ENCODE data around the gene NID1.

DNA sequence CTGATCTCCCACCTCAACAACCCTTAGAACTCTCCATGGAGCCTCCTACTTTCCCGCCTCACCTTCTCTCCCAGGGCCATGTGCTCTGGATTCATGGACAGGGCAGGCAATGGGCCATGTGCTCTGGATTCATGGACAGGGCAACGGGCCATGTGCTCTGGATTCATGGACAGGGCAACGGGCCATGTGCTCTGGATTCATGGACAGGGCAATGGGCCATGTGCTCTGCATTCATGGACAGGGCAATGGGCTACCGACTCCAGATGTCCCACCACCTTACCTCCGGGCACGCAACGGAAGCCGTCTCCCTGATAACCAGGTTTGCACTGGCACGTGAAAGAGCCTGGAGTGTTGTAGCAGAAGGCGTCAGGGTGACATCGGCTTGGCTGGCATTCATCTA lies 53.2 kb downstream of the NID1 start:
- TF ChIP-seq POLR2A (IDR thresholded peaks at IDR 0.05): no peak
- TF ChIP-seq, protein P1, sequence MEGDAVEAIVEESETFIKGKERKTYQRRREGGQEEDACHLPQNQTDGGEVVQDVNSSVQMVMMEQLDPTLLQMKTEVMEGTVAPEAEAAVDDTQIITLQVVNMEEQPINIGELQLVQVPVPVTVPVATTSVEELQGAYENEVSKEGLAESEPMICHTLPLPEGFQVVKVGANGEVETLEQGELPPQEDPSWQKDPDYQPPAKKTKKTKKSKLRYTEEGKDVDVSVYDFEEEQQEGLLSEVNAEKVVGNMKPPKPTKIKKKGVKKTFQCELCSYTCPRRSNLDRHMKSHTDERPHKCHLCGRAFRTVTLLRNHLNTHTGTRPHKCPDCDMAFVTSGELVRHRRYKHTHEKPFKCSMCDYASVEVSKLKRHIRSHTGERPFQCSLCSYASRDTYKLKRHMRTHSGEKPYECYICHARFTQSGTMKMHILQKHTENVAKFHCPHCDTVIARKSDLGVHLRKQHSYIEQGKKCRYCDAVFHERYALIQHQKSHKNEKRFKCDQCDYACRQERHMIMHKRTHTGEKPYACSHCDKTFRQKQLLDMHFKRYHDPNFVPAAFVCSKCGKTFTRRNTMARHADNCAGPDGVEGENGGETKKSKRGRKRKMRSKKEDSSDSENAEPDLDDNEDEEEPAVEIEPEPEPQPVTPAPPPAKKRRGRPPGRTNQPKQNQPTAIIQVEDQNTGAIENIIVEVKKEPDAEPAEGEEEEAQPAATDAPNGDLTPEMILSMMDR (IDR thresholded peaks at IDR 0.05): no peak
- no peak for TF ChIP-seq EP300 (IDR thresholded peaks at IDR 0.05)
- TF ChIP-seq POLR2AphosphoS5 (IDR thresholded peaks at IDR 0.05): no peak

Data from gastroesophageal sphincter (tissue), 3 donors.